SK-N-SH treated with all-trans-retinoic acid at 6 μM for 48 hours (cell line): ENCODE data around the gene CHSY1.

Experiments
- ARNTL ChIP-seq: fragments of 450-650 bp; formaldehyde crosslinking; IDR thresholded peaks from 2 replicates; pipeline ENCODE4 v1.5.0; 2020; ENCODE audit warnings: low read depth, mild to moderate bottlenecking, moderate library complexity, borderline replicate concordance
- CSDC2 ChIP-seq: fragments of 250-450 bp; sonication (Bioruptor Pico); IDR thresholded peaks from 2 replicates; pipeline ENCODE4 v1.5.0; 2020; ENCODE audit warnings: mild to moderate bottlenecking, moderate library complexity
- ESRRG ChIP-seq: fragments of 250-450 bp; sonication (Bioruptor Pico); IDR thresholded peaks from 2 replicates; pipeline ENCODE4 v1.6.1; 2021; ENCODE audit warnings: mild to moderate bottlenecking
- OSR1 ChIP-seq: fragments of 250-450 bp; sonication (Bioruptor Pico); IDR thresholded peaks from 2 replicates; pipeline ENCODE4 v1.8.0; 2022; ENCODE audit warnings: moderate library complexity, mild to moderate bottlenecking, inconsistent platforms
- PPARA ChIP-seq: fragments of 250-450 bp; sonication (Bioruptor Pico); IDR thresholded peaks from 2 replicates; pipeline ENCODE4 v1.5.0; 2020; ENCODE audit warnings: mild to moderate bottlenecking, borderline replicate concordance
- RARB ChIP-seq: fragments of 250-450 bp; sonication (Bioruptor Pico); IDR thresholded peaks from 2 replicates; pipeline ENCODE4 v1.8.0; 2021; ENCODE audit warnings: mild to moderate bottlenecking, moderate library complexity
- SNAI2 ChIP-seq: fragments of 250-450 bp; sonication (Bioruptor Pico); IDR thresholded peaks from 2 replicates; pipeline ENCODE4 v1.5.0; 2020; ENCODE audit warnings: mild to moderate bottlenecking, moderate library complexity
- TCF4 ChIP-seq: fragments of 250-450 bp; sonication (Bioruptor Pico); IDR thresholded peaks from 2 replicates; pipeline ENCODE4 v1.8.0; 2021; ENCODE audit warnings: mild to moderate bottlenecking, moderate library complexity, borderline replicate concordance
- ZC3H10 ChIP-seq: fragments of 250-450 bp; sonication (Bioruptor Pico); IDR thresholded peaks from 2 replicates; pipeline ENCODE4 v1.5.1; 2021; ENCODE audit warnings: mild to moderate bottlenecking, moderate library complexity
- ZFP3 ChIP-seq: fragments of 250-450 bp; sonication (Bioruptor Pico); IDR thresholded peaks from 2 replicates; pipeline ENCODE4 v1.5.0; 2020; ENCODE audit warnings: mild to moderate bottlenecking, moderate library complexity
- TF ChIP-seq, protein P1 (sequence below): fragments of 250-450 bp; sonication (Bioruptor Pico); IDR thresholded peaks from 2 replicates; pipeline ENCODE4 v1.8.0; 2020; ENCODE audit warnings: mild to moderate bottlenecking, moderate library complexity, borderline replicate concordance
- TF ChIP-seq, protein P2 (sequence below): fragments of 250-450 bp; sonication (Bioruptor Pico); IDR thresholded peaks from 2 replicates; pipeline ENCODE4 v1.5.1; 2020; ENCODE audit warnings: low read depth, mild to moderate bottlenecking, moderate library complexity

DNA sequence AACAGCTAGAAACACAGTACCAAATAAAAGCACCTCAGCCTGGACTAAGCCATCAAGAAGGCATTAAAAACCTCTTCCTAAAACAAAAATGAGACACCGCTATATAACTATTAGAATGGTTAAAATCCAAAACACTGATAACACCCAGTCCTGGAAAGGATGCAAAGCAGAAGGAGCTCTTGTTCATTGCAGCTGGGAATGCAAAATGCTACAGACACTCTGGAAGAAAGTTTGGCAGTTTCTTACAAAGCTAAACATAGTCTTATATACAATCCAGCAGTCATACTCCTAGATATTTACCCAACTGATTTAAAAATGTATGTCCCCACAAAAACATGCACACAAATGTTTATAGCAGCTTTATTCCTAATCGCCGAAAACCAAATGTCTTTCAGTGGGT lies 35.7 kb downstream of the CHSY1 start:
- TF ChIP-seq OSR1 (CRISPR knock-in tag) (no peak), RARB (CRISPR knock-in tag) (no peak), ZFP3 (CRISPR knock-in tag) (no peak), ARNTL (CRISPR knock-in tag) (no peak), CSDC2 (CRISPR knock-in tag) (no peak), TCF4 (CRISPR knock-in tag) (no peak), SNAI2 (CRISPR knock-in tag) (no peak), PPARA (CRISPR knock-in tag) (no peak), ZC3H10 (CRISPR knock-in tag) (no peak), ESRRG (CRISPR knock-in tag) (no peak)
- TF ChIP-seq, protein P1, sequence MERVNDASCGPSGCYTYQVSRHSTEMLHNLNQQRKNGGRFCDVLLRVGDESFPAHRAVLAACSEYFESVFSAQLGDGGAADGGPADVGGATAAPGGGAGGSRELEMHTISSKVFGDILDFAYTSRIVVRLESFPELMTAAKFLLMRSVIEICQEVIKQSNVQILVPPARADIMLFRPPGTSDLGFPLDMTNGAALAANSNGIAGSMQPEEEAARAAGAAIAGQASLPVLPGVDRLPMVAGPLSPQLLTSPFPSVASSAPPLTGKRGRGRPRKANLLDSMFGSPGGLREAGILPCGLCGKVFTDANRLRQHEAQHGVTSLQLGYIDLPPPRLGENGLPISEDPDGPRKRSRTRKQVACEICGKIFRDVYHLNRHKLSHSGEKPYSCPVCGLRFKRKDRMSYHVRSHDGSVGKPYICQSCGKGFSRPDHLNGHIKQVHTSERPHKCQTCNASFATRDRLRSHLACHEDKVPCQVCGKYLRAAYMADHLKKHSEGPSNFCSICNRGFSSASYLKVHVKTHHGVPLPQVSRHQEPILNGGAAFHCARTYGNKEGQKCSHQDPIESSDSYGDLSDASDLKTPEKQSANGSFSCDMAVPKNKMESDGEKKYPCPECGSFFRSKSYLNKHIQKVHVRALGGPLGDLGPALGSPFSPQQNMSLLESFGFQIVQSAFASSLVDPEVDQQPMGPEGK (CRISPR knock-in tag), result no peak
- TF ChIP-seq, protein P2, sequence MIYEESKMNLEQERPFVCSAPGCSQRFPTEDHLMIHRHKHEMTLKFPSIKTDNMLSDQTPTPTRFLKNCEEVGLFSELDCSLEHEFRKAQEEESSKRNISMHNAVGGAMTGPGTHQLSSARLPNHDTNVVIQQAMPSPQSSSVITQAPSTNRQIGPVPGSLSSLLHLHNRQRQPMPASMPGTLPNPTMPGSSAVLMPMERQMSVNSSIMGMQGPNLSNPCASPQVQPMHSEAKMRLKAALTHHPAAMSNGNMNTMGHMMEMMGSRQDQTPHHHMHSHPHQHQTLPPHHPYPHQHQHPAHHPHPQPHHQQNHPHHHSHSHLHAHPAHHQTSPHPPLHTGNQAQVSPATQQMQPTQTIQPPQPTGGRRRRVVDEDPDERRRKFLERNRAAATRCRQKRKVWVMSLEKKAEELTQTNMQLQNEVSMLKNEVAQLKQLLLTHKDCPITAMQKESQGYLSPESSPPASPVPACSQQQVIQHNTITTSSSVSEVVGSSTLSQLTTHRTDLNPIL, result no peak
